ENCODE data around the gene PGAM2. TPM values are rescaled to one million over a fixed set of nuclear protein-coding genes. Genes with fewer than 3 reads are reported as not detected.

Gene PGAM2
- total and polyA plus RNA-seq, 2 experiments from 2014 or later: 2.9 to 7.8 TPM

- TF ChIP-seq ZNF462 (CRISPR knock-in tag; IDR thresholded peaks at IDR 0.05): no peak
- TF ChIP-seq CTCF (conservative IDR thresholded peaks at IDR 0.05; ENCODE audit: low read depth in 2 of 2): no peak
Measured at GRCh38 chr7:44074349-44074695, 9.0 kb upstream of the PGAM2 start (continued).

- Mint-ChIP-seq H3K4me1 (no peaks in the 10 kb centered on the region; the same call in 2 of the 3 replicates), H3K9me3 (no peaks in the 10 kb centered on the region), H3K27ac (no peak overlapping the region), H3K27me3 (ENCODE audit: insufficient read depth, low read depth, poor library complexity) (peaks cover 20% of the 10 kb centered on the region), H3K36me3 (ENCODE audit: low read depth) (peaks cover 30% of the 10 kb centered on the region), H3K4me3 (no peak overlapping the region)
- Histone ChIP-seq H3K27ac (ENCODE audit: low read depth) (no peak overlapping the region), H3K4me1 (ENCODE audit: insufficient read depth) (no peaks in the 10 kb centered on the region), H3K27me3 (ENCODE audit: insufficient read depth) (peaks cover 11% of the 10 kb centered on the region), H3K4me2 (no peak overlapping the region), H2AFZ (no peak overlapping the region), H3K79me2 (replicated peaks; ENCODE audit: insufficient read depth) (no peaks in the 10 kb centered on the region), H4K20me1 (replicated peaks; ENCODE audit: insufficient read depth) (no peaks in the 10 kb centered on the region; the same call in 1 of the 2 replicates), H3K36me3 (ENCODE audit: insufficient read depth) (no peaks in the 10 kb centered on the region), H3K9me2 (ENCODE audit: insufficient read depth) (no peaks in the 10 kb centered on the region), H3K4me3 (no peak overlapping the region), H3F3A (replicated peaks; ENCODE audit: low read depth) (no peaks in the 10 kb centered on the region; the same call in 1 of the 2 replicates)
- peak; percentile 52 for DNase-seq (ENCODE audit: low spot score)
- peak; percentile 24 for ATAC-seq
- TF ChIP-seq JUNB (IDR thresholded peaks at IDR 0.05; ENCODE audit: unreplicated experiment) (no peak), CTCF (conservative IDR thresholded peaks at IDR 0.05; ENCODE audit: low read depth in 2 of 2) (no peak), ZNF331 (CRISPR knock-in tag; IDR thresholded peaks at IDR 0.05; ENCODE audit: low read depth) (no peak), ETS1 (IDR thresholded peaks at IDR 0.05) (no peak), REST (IDR thresholded peaks at IDR 0.05; ENCODE audit: unreplicated experiment) (no peak), EZH2phosphoT487 (IDR thresholded peaks at IDR 0.05; ENCODE audit: unreplicated experiment) (no peak), CREB1 (CRISPR knock-in tag; IDR thresholded peaks at IDR 0.05; ENCODE audit: low read depth) (no peak)
Measured at GRCh38 chr7:44073664-44074348, 8.4 kb upstream of the PGAM2 start.
